DMS153 treated with DMSO at 0.1 percent for 48 hours (cell line): ENCODE data around the gene ST7.
"Not testable (repeated sequence)": the region's sequence is repeated elsewhere in the genome, so short reads cannot be mapped to it uniquely, and the experiment has no call there.

Source experiments
- DNase-seq: peaks from one replicate; lab custom pipeline; 2025; ENCODE audit not compliant: unreplicated experiment; lab: John Stamatoyannopoulos, UW

The ST7 gene

DNA sequence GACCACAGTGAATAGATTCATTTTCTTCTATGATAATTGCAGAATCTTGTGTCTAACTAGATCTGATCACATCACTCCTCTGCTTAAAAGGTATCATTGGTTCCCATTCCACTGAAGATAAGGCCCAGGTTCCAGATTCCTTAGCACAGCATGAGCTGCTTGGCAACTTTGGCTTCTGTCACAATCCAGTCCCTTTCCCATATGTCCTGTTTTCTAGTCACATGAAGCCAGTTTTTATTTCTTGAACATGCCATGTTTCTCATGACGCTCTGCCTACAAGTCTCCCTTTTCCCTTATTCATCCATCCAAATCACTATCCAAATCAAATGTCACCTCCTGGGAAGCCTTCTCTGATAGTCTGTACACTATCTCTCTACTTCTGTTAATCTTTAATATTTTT lies 167.0 kb downstream of the ST7 start:
- DNase-seq: not testable (repeated sequence)

DNA sequence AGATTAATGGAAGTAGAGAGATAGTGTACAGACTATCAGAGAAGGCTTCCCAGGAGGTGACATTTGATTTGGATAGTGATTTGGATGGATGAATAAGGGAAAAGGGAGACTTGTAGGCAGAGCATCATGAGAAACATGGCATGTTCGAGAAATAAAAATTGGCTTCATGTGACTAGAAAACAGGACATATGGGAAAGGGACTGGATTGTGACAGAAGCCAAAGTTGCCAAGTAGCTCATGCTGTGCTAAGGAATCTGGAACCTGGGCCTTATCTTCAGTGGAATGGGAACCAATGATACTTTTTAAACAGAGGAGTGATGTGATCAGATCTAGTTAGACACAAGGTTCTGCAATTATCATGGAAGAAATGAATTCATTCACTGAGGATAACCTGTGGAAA lies 168.7 kb downstream of the ST7 start:
- DNase-seq: not testable (repeated sequence)

DNA sequence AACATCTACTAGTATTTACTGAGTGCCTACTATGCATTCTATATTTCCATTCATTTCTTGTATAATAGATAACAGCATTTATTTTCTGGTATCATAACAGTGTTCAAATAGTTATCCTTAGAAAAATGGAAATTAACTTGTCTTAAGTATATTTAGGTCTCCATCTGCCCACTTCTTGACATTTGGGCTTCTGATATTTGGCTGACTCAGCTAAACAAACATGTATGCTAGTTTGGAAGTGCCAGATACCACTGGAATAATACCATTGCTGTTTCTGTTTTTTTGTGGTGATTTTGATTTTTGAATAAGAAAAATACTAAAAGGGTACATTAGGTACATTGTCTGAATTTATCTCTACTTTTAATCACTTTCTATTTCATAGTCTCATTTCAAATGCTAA lies 169.2 kb downstream of the ST7 start:
- DNase-seq: no peak

DNA sequence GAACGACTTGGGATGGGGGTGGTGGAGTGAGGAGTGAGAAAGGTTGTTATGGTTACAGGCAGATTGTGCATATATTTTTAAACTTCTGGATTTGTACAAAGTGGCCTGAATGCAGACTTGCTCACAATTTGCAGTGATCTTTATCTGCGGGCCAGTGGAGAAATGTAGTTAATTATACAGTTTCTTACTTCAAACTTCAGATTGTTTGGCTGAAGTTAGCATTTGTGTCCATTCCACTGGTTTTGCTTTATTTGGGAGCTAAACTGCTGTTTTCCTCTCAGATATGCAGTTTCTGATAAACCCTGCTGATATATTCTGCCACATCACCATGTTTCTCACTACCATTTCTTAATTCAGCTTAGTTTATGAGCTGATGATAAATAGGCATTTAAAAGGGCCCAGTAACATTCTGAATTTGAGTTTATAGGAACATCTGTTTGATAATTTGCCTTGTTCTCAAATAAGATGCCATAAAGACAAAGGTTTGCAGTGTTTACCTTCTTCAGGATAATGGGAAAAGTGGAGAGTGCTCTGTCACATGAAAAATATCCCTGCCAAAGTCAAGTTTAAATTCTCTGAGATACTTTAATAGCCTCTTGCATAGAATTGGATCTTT lies 170.1 kb downstream of the ST7 start:
- no peak for DNase-seq

DNA sequence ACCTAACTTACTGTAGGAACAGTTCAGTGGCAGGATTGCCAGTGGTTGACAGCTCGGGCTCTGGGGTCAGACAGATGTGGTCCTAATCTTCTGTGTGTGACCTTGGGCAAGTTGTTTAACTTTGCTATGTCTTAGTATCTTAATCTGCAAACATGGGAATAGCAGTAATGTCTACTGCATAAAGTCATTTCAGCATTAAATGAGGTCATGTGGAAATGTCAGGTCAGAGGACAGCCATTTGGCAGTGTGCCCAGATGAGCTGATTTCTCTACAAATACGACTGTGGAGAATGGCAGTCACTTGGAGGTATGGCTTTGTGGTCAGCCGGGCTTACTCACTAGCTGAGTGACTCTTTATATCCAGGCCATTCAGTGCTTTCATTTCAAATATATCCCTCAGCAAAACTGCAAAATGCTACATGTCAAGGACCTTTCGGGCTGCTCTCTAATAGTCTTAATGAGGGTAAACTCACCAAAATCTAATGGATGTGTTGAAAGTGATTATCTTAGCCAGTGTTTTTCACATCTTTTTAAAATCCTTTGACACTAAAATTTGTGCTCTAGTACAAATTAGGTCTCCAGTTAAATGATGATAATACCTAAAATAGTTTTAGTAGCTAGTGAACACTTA lies 171.4 kb downstream of the ST7 start:
- peak; percentile 72 for DNase-seq

DNA sequence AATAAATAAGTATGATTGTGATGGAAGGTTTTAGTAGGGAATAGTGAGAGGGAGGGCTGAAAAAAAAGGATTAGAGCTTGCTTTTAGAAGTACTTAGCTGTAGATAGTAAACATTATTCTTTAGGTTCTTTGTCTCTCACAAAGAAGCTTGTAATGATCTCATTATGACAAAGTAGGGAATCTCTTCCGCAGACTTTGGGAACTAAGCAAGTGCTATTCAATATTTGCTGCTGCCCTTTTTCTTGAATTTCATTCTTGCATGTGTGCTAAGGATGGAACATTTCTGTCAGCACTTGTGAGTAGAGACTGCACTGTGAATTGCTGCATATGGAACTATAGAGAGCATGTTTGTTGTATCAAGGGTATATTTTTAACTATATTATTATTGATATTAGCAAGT lies 173.4 kb downstream of the ST7 start:
- DNase-seq: no peak

DNA sequence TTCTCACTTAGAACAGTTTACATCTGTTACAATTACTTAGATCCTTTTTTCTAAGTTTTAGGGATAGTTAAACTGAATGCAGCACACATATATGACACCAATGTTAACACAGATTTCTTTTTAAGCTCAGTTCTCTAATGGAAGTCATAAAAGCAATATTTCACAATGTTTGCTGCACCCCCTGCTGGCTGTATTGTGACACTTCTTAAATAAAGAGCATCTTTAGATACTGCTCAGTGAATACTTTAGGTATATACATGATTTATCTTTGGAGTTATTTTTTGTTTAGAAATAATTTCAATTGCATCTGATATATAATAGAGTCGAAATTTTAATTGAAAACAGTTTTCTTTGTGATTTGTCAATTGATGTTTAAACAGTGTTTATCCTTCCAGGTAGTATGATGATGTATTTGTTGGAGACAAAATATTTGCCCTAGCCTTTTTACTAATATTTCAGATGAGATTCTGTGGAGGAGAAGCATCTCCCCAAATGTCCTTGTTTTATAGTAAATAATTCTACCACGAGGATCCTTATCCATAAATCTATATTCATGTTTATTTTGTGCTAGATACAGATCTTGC lies 174.4 kb downstream of the ST7 start:
- peak; percentile 29 for DNase-seq

DNA sequence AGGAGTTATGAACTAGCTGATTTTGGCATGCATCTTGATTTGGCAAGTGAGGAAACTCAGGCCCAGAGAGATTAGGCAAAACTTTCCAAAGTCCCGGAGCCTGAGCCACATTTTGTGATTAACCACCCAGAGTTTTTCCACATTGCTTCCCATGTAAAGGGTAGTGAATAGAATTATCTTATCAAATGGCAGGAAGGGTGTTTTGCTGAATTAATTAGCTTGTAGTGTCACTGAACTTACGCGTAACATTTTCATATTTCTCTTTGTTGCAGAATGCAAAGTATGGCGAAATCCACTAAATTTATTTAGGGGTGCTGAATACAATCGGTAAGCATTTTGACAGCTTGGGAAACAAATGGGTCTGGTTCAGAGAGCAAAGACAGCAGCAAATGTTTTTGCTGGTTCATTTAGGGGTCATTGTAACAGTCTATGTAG lies 176.2 kb downstream of the ST7 start:
- DNase-seq: no peak

DNA sequence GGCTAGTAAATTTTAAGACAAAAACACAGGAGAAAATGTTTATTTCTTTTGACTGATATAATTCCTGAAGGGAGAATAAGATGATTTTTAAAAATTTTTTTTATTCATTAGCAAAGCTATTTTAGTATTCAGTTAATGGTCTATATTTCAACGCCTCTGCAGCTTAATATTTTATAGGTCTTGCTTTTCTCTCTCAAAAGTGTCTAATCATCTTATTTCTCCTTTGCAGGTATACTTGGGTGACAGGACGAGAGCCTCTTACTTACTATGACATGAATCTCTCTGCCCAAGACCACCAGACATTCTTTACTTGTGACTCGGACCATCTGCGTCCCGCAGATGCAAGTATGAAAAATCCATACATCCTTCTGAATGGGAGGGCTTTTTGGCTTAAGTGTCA lies 177.0 kb downstream of the ST7 start:
- DNase-seq: no peak

DNA sequence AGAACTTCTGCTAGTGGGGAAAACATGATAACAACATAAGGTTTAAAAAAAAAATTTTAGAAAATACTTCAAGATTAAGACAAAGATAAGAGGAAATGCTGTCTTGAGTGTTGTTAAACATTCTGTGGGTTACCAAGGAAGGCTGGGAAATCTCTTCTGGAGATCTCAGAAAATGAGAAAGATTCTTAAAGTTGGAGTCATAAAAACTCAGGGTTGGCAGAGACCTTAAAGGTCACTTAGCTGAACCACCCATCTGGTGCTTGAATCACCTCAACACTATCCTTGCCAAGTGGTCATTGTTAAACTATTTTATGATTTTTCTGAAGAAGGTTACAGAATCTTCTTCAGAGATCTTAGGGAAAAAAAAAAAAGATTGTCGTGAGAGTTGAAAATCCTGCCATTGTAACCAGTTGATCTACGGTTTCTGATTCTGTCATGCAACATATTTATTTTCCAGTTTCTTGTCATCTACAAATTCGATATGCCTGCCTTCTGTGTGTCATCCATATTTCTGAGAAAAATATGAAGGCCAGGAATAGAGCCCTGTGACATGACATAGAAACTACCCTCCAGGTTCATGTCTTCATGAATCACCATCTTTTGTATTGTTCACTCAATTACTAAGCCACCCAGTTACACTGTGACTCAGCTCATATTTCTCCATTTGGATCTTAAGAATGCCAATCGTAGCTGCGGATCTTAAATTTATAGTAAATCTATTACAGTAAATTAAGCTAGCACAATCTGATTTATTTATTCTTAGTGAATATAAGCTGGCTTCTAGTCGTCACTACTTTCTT lies 179.2 kb downstream of the ST7 start:
- no peak for DNase-seq

DNA sequence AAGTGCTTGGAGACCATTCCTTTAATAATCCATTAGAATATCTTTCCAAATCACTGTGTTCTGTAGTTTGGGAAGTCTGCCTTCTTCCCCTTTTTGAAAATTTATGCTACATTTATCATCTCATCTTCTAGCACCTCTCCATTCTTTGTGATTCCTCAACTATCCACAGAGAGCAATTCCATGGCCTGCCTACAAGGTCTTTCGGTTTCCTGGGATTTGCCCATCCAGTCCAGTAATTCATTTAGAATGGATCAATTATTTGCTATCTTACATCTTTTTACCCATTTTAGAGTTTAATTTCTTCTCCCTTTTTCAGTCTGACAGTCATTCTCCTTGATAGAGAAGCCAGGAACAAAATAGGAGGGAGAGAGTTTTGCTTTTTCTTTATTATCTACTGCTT lies 179.8 kb downstream of the ST7 start:
- DNase-seq: no peak

DNA sequence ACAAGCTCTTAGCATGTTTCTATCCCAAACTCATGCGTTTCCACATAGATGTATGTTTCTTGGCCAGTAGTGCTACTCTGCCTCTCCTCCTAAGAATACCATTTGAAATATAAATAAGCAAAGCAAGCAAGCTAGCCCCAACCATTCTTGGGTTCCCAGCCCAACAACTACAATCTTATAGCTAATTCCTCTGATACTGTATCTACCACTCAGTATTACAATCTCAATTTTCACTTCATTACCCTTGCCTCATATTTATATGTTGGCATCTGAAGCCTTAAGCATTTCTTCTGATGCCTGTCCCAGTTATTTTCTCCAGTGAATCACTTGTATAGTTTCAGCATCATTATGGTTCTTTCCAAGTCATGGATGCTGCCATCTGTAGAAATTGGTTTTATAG lies 181.1 kb downstream of the ST7 start:
- no peak for DNase-seq

DNA sequence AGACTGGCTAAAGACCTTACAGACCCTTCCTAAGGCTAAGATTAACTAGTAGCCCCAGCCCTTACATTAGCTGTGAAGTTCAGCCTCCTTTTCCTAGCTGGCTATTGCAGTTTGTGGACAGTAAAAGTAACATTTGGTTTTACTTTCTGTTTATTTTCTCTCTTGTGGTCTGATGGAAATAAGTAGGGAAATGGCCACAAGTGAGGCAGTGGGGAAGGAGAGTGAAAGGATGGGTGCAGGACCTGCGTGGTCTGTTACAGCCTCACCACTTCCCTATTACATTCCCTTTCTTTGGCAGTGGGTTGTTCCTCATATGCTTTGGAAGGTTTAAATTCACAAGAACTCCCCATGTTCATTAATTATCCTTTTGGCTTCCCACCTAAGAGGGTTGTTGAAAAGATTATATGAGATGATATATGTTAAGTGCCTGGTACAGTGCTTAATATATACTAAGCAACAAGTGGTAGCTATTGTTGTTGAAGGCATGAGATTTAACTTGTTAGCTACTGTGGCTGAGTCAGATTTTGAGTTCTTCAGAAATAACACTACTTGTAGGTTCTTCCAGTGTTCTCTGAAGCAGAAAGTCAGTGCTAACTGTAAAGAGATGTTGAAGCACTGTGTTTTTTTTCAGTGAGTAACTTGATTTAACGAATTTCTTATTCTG lies 181.7 kb downstream of the ST7 start:
- DNase-seq: no peak

DNA sequence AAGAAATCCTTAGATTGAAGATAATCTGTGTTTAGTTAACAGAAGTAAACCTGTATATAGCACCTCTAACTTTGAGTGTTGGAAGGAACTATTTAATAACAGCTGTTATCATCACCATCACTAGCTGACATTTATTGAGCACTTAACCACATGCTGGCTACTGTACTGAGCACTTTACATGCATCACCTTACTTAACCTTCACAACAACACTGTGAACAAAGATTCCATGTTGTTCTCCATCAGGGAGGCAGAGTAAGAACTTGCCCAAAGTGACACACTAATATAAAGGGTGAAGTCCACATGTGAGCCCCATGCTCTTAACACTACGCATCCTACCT lies 182.2 kb downstream of the ST7 start:
- no peak for DNase-seq

DNA sequence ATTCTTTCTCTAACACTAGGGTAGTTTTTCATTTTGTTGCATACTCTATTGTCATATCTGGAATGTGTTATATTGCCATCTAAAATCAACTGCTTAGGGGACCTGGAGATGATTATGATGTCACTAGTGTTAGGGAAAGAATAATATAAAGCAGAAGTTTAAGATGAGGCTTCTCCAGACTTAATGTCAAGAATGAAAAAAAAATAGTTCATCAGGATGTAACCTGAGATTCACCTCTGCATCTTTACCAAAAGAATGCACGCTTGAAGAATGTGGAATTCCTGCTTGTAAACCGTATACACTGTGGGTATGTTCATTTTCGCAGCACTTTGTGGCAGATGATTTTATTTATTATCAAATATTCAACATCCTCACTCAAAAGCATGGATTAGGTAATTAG lies 184.6 kb downstream of the ST7 start:
- no peak for DNase-seq

DNA sequence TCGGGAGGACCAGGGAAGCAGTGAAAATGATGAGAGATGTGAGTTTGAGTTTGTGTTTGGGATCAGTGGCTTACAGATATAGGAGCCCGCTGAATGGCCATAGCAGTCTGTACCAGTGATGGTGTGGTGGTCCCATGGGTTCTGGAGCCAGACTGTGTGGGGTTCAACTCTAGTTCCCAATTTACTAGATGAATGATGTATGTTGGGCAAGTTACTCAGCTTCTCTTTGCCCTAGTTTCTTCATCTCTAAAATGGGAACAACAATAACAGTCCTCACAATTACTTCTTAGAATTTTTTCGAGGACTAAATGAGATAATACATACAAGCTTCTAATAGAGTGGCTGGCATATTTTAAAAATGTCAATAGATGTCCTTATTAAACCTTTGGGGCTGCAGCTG lies 185.2 kb downstream of the ST7 start:
- DNase-seq: no peak

DNA sequence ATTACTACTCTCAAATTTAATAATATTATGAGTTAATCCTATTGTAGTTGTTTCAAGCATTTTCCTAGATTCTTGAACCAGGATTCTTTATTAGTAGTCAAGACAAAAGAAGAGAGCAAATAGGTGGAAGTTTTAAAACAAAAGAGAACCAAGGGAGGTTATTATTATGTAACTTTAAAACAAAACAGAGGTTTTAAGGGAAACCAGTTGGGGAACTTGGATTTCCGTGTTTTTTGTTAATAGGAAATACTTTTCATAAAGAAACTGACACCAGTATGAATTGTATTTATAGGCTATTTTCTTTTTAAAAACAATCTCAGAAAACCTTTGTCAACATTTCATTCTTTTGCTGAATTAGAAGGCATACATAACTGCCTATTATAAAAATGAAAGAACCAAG lies 185.7 kb downstream of the ST7 start:
- DNase-seq: no peak

DNA sequence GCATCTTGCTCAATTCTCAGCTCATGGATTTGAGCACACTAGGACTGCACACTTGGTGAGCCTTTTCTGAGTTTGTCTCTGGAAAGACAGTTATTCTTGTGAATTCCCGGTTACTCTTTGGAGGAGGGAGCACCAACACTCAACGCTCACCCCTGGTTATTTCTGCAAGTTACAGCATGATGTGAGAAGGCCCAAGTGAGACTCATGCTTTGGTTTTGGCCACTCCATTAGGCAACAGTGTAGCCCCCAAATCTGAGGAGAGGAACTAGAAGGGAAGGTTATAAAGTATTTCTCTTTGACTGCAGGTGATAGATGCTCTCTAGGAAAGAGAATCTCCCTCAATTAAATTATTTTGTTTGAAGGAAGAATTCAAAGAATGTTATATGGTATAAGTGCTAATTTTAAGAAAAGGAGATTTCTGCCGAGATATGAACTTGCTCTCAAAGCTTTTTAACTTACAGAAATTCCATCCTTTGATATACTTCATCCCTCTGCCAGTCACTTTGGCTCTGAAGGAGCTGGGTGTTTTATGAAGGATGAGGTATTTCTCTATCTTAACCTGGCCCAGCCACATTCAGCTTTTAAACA lies 186.2 kb downstream of the ST7 start:
- no peak for DNase-seq

DNA sequence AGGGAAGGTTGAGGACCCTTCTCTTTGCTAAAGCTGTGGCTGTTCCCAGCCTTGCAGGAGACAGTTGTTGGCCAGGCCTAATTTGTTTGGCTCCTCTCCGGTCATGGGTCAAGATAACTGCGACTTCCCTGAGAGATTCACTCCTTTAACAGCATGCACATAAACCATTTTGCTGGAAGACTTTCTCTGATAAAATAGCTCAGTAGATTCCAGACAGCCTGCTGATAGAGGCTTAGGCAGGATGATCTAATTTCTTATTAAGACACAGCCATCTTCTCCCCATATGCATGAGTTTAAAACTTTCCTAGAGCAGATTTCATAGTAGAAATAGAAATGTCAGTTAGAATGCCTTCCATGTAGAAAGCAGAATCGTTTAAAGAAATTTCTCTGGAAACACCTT lies 187.6 kb downstream of the ST7 start:
- no peak for DNase-seq

DNA sequence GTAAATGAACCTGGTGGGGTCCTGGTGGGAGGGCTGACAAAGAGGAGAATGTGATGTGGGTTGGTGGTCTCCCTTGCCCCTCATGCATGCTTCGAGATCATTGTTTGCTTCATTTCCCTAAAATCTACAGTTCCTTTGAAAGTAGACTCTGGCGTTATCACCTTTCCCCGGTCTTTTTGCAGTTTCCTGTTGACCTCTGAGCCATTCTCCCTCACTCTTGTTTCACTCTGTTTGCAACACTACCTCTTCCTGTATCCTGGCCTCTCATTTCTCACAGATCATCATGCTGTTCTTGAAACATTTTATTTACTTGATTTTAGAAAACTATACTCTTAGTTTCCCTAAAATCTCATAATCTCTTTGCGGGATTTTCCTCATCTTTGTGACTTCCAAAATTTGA lies 189.8 kb downstream of the ST7 start:
- DNase-seq: no peak

DNA sequence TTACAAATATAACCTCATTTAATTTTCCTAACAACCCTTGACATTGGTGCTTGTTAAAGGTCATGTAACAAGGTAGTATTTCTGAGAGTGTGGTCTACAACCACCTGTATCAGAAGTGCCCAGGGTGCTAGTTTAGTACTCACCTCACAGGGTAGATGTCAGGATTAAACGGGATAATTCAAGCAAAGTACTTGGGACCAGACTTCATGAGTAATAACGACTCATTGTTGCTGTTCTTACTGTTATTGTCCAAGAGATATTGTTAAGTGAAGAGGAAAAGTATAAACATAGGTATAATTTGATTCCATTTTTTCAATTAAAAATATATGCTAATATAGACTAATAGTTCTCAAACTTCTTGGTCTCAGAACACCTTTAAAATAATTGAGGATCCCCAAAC lies 190.3 kb downstream of the ST7 start:
- DNase-seq: no peak
